NB4 (cell line): ENCODE measurements around the gene SCARB1.

Experiments
- POLR2A ChIP-seq: IDR thresholded peaks from 2 replicates; pipeline ENCODE4 v1.6.1; 2011; ENCODE audit warnings: mild to moderate bottlenecking; ENCODE audit not compliant: insufficient read length; ENCODE audit errors: extremely low read depth
- TF ChIP-seq, protein P1 (sequence below): IDR thresholded peaks from one replicate; pipeline ENCODE4 v1.5.1; 2012; ENCODE audit warnings: low read depth, low read length

DNA sequence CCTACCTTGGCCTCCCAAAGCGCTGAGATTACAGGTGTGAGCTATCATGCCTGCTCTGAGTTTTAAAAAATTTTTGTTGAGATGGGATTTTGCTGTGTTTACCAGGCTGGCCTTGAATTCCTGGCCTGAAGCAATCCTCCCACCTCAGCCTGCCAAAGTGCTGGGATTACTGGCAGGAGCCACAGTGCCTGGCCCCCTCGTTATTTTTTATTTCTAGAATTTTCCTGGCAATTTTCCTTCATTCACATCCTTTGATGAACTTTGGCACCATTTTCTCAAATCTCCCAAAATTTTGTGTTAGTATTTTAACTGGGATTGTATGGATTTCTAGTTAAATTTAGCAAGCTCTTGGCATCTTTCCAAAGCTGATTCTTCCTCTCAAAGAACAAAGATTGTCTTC lies 24.6 kb upstream of the SCARB1 start:
- TF ChIP-seq POLR2A = no peak
- TF ChIP-seq, protein P1, sequence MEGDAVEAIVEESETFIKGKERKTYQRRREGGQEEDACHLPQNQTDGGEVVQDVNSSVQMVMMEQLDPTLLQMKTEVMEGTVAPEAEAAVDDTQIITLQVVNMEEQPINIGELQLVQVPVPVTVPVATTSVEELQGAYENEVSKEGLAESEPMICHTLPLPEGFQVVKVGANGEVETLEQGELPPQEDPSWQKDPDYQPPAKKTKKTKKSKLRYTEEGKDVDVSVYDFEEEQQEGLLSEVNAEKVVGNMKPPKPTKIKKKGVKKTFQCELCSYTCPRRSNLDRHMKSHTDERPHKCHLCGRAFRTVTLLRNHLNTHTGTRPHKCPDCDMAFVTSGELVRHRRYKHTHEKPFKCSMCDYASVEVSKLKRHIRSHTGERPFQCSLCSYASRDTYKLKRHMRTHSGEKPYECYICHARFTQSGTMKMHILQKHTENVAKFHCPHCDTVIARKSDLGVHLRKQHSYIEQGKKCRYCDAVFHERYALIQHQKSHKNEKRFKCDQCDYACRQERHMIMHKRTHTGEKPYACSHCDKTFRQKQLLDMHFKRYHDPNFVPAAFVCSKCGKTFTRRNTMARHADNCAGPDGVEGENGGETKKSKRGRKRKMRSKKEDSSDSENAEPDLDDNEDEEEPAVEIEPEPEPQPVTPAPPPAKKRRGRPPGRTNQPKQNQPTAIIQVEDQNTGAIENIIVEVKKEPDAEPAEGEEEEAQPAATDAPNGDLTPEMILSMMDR = no peak
